ENCODE data around the gene RAB6B.
A peak's percentile ranks its signal among the peaks of the same experiment; 100 is the strongest.

Gene RAB6B

DNA sequence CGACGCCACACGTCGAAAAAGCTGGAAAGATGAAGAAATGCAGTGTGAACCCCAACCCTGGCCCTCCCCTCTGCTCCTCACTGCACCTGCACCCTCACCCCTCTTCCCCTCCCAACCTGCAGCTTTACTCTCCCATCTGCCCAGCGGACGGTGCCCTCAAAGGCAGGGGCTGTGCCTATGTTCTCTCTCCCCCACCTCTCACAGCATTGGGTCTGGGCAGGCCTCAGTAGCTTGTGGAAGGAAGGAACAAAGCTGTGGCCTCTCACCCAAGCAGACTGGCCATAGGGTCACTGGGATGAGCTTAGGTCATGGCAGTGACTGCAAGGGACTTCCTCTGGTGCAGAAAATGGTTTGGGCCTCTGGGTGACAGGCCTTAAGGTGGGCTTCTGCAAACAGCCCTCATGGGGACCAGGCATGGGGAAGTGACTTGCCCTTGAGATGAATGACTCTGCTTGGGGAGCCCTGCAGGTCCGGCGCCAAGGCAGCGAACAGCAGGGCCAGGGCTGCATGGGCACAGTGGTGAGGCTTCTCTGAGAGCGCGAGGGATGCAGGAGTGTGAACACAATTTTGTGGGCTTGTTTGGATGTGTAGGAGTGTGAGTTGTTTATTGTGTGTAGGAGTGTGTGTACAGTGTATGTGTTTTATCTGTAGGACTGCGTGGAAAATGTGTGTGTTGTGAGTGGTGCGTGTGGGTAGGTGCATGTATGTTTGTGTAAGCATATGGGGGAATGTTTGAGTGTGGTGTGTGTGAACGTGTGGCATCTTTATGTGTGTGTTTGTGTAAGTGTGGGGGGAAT, 60.9 kb downstream of the RAB6B start:
- DNase-seq, result no peak

DNA sequence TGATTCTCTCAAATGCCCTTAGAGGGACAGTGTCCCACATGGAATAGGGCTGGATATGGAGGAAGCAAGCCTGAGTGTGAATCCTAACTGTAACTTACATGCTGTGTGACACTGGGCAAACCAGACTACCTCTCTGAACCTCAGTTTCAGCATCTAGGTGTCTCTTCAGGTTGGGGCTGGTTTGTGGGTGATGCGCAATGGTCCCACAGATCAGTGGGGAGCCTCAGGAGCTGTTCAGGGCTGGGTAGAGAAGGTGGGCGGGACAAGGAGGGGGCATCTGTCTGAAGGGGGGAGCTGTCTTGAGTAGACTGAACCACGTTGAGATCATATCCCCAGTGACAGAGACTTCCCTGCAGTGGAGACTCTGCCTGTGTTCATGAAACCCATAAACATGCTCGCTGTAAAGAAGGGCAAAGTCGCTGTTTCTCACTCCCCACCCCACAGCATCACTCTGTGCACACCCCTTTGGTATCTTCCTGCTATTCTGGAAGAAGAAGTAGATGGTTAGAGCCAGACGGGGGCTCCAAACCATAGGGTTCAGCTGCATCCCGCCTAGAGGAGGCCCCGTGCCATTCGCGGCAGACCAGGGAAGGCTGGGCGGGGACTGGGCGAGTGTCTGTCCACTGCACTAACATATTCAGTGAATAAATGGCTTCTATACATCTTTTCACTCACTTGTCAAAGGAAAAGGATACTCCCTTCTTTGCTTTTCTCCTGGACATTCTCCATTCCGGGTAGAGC, 61.6 kb downstream of the RAB6B start:
- DNase-seq, result peak; percentile 27

DNA sequence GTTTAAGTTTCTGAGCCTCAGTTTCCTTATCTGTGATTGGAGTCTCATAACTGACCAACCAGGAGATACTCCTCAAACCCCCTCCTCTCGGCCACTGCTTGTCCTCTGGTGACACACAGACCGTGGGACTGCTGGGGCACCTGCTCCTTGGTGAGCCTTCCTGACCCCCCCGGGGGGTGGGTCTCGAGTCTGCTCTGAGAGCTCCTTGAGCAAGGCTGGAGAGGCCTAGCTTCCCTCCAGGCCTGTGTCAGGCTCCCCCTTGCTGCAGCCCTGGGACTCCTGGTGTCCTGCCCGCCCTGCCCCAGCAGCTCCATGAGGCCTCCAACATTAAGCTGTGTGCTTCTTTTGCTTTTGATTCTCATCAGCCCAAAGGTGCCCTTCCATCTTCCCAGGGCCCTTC, 62.4 kb downstream of the RAB6B start:
- no peak for DNase-seq

DNA sequence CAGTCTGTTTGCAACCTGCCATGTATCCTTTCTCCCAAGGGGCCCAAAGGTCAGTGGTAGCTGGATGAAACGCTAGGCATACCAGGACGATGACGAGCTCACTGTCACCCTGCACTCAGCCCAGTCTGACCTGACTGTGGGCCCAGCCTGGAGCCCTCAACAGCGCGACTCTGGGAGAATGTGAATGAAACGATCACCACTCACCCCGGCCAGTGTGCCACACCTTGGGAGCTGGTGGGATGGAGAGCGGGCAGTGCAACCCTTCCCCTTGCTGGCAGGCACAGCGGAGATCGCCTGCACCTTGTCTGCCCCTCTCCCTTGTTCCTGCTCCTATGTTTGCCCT, 62.9 kb downstream of the RAB6B start:
- DNase-seq, result no peak

DNA sequence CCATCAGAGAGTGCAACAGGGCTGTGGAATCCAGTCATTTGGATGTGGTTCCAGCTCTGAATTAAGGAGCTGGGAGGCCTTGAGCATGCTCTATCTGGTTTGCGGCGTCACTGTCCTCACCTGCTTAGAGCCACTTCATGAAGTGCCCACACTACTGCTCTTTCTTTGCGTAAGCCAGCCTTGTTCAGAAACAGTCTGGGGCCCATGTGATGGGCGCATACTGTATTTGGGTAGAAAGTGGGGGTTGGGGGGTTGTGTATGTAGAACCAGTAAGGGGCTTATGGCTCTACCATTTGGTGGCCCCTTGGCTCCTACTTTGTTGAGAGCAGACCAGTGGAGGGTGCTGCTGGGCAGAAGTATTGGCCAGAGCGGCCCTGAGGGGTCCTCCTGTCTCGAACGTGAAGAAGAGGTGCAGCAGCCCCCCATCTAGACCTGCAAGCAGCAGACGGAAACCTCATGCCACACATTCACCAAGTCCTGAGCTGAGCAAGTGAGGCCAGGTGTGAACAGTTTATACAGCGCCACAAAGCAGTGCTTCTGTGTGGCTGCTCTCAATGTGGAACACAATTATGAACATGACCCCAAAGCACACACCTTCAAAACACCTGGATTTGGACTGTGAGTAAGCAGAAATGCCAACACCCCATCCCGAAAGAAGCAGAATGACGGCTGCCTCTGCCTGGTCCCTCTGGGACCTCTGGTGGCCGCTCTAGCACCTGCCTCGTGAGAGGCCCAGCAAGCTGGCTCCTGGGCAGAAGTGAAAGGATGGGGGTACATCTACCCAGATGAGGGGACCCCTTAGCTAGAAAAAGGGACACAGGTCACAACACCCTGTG, 63.5 kb downstream of the RAB6B start:
- DNase-seq, result peak; percentile 16

DNA sequence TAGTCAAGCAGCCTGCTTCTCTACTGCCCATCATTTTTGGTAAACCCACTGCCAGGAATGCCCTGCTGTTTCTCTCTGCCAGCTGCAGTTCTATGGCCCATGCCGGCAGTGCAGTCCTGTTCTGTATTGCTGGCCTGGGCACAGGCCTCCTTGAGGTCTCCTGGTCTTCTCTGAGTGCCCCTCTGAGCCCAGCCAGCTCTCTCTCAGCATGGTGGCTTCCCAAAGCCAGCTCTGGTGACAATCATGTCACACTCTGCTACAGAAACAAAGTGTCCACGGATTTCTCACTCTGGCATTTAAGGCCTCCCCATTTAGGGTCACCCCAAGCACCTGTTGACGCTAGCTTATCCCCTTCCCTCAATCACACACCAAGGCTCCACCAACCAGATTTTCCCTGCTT, 65.6 kb downstream of the RAB6B start:
- DNase-seq, result no peak

- no peak for DNase-seq
Observed at GRCh38 chr3:133829310-133829707, 66.4 kb downstream of the RAB6B start.

- DNase-seq, result peak; percentile 74
Observed at GRCh38 chr3:133828576-133829309, 66.9 kb downstream of the RAB6B start.

- DNase-seq, result no peak
Observed at GRCh38 chr3:133827684-133828083, 68.0 kb downstream of the RAB6B start.

- no peak for DNase-seq
Observed at GRCh38 chr3:133827136-133827535, 68.5 kb downstream of the RAB6B start.

DNA sequence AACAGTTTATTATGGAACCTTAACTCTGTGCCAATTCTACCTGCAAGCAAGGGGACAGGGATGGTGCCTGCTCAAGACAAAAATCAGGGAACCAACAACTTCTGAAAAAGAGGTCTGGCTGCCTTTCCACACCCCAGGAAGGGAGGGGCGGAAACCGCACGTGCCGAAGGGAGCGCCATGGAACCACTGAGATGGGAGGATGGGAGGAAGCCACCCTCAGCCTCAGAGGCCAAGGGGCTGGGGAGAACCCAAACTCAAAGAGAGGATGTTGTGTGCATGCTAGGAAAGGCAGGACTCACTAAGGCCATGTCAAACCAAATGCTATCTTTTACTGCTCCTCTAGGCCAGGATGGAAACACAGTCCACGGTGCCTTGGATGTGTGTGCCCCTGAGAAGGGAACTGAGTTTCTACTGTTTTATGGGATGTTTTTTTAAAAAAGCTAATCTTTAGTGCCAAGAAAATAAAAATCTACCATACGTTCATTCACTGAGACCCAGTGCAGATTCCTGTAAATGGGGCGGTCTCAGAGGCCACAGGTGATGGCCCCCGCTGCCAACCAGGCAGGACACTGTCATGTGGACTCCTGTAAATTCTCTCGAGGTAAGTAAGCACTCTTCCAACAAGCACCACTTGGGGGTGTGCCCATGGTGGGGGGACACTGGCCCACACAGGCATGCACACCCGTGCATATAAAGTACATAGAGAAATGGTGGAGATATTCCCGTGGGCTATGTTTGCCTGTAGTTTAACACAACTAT, 69.5 kb downstream of the RAB6B start:
- DNase-seq, result no peak

GRCh38 chr3:133824961-133825485, 70.7 kb downstream of the RAB6B start:
- no peak for DNase-seq

- peak; percentile 24 for DNase-seq
Observed at GRCh38 chr3:133821767-133822638, 73.7 kb downstream of the RAB6B start.

GRCh38 chr3:133820889-133821675, 74.6 kb downstream of the RAB6B start:
- no peak for DNase-seq

DNA sequence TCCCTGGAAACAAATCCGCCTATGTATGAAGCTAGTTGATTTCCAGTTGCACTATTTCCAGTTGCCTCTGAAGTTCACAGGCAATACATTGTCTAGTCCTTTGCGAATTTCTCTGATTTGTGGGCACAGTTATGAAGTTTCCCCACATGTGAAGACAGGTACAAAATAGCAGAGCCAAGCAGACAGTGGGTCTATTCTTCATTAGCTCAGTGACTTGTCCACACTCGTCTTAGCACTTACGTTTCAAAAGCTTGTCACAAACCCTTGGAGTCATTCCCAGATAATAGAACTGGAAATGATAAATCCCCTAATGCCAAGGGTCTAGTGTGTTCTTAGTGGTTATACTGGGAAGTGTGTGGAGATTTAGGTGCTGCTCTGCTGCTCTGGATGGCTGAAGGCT, 75.6 kb downstream of the RAB6B start:
- no peak for DNase-seq

DNA sequence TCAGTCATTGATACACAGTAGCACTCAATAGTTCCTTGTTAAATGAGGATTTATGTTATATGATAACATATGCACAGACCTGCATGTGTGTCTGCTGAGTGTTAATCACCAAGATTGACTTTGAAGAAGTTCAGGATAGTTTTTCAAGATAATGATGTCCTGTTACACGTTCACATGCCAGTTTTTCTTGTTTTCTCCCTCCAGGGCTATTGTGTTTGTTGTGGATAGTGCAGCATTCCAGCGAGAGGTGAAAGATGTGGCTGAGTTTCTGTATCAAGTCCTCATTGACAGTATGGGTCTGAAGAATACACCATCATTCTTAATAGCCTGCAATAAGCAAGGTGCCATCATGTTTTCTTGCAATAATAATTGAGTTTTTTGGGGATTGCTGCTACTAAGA, 80.3 kb downstream of the RAB6B start:
- no peak for DNase-seq

DNA sequence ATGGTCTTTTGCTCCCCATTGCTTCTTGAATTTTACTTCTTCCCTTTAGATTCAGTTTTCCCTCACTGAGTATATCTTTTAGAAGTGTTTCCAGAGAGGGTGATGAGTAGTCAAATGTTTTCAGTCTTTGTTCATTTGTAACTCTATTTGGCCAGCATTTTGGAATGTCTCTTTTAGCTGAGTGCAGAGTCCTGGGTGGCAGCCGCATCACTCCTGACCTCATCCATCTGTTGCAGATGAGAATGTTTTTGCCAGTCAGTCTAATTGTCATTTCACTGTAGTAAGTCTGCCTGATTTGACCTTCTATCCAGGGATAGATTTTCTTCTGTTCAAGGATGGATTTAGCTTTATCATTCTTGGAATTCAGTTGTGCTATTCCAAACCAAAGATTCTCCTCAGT, 82.8 kb downstream of the RAB6B start:
- no peak for DNase-seq

GRCh38 chr3:133805702-133806475, 89.8 kb downstream of the RAB6B start, which contains the start of gene SRPRB:
Gene SRPRB (plus strand): TSS chr3:133805815. CDS start chr3:133805849, 34 bp downstream.
- peak; percentile 99 for DNase-seq

- DNase-seq, result no peak
Observed at GRCh38 chr3:133805384-133805701, 90.3 kb downstream of the RAB6B start.
